ENCODE measurements around the gene TRIO. TPM values are rescaled to one million over a fixed set of nuclear protein-coding genes. Genes with fewer than 3 reads are reported as not detected.

TRIO gene
- total and polyA plus RNA-seq, 2 donors (not counting 3 experiments of a cell fraction or from before 2014, with no cell fraction given) = 82.9 to 248 TPM

DNA sequence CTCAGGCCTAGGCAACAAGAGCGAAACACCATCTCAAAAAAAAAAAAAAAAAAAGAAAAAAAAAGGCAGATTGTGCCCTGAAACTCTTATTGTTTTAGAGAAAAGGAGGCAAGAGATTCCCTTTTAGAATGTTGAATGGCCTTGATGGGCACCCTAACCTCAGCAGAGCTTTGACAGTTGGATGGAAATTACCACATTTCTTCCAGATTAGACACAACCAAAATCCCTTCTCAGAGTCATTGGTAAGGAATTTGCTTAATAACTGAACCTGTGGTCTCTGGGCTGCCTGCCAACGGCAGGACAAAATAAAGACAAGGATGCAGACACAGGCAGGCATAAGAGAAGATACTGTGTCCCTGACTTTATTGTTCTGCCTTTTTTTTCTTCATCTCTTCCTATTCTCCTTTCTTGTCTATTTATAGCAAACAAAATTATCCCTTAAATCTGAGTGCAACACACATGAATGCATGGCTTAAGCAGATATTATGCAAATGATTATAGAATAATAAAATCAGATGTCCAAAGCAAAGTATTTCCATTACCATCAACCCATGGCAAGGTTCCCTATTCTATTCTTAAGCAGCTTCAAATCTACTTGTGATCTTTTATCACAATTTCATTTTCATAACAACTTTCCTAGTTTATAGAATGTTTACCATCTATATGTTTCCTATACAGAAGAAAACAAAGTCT is 37.3 kb upstream of the TRIO start:
- Histone ChIP-seq H3K9ac (replicated peaks; ENCODE audit: extremely low read depth, insufficient read depth, low read length) (no peak overlapping the region), H2AFZ (ENCODE audit: low read depth, low read length) (no peak overlapping the region), H3K79me2 (ENCODE audit: control insufficient read depth, insufficient read depth, low read length) (no peaks in the 10 kb centered on the region), H3K9me1 (replicated peaks; ENCODE audit: control insufficient read depth, extremely low read depth, insufficient read depth, low read length) (no peaks in the 10 kb centered on the region), H3K9me3 (replicated peaks; ENCODE audit: control insufficient read depth, insufficient read depth, low read length) (no peaks in the 10 kb centered on the region), H3K27me3 (ENCODE audit: control insufficient read depth in 2 of 2, insufficient read depth in 2 of 2, low read length in 2 of 2) (no peaks in the 10 kb centered on the region), H3K4me1 (ENCODE audit: control insufficient read depth, extremely low read depth, insufficient read depth, low read length) (peaks cover 26% of the 10 kb centered on the region), H3K4me3 (replicated peaks in 1 of 3; ENCODE audit: insufficient read depth in 1 of 3, low read depth in 1 of 3, low read length in 3 of 3) (no peak overlapping the region), H3K27ac (ENCODE audit: insufficient read depth, low read depth, low read length) (peak overlapping the region; percentile 38), H3K36me3 (ENCODE audit: control insufficient read depth in 2 of 2, extremely low read depth in 1 of 2, insufficient read depth in 2 of 2, low read length in 2 of 2) (no peaks in the 10 kb centered on the region), H3K4me2 (ENCODE audit: insufficient read depth, low read length) (peak overlapping the region; percentile 5), H4K20me1 (replicated peaks; ENCODE audit: control insufficient read depth, extremely low read depth, insufficient read depth, low read length) (no peaks in the 10 kb centered on the region)
- dilution Hi-C loops (cut with MboI; ENCODE audit: extremely low pct_ligation_motif_present, low sequenced_read_pairs) (loop anchor here (25.0 kb wide), 1 partner anchor 119 kb away; no protein-coding TSS in a partner anchor), intact Hi-C loops (cut with micrococcal nuclease) (loop anchor here (5.0 kb wide), 3 partner anchors 96 to 236 kb away; no protein-coding TSS in a partner anchor)
- TF ChIP-seq POLR2AphosphoS5 (IDR thresholded peaks at IDR 0.05; ENCODE audit: insufficient read depth, low read depth, low read length) = peak; percentile 38
- TF ChIP-seq JUN (IDR thresholded peaks at IDR 0.05; ENCODE audit: borderline replicate concordance, insufficient read depth, insufficient read length, low read depth) = peak; percentile 77
- TF ChIP-seq FOS (IDR thresholded peaks at IDR 0.05; ENCODE audit: borderline replicate concordance, insufficient read depth, low read length) = peak; percentile 57
- TF ChIP-seq GATA2 (IDR thresholded peaks at IDR 0.05; ENCODE audit: insufficient read depth, insufficient read length, low read depth, low read length) = no peak
- FAIRE-seq (peak; percentile 85), DNase-seq (ENCODE audit: low read depth, low spot score) (peak; percentile 83)
- BruUV-seq (replicated peaks) = TSS peak; percentile 75
- ChIA-PET POLR2A (no interaction called here), CTCF (interaction anchor here (1.0 to 2.4 kb wide), 5 partner anchors 93 to 543 kb away, joined by 3 to 17 read pairs (median 3); no protein-coding TSS in a partner anchor)

GRCh38 chr5:14107536-14107935 is 35.6 kb upstream of the TRIO start:
- intact Hi-C loops (cut with micrococcal nuclease) (loop anchor here (5.0 kb wide), 3 partner anchors 95 to 235 kb away; no protein-coding TSS in a partner anchor), dilution Hi-C loops (cut with MboI; ENCODE audit: extremely low pct_ligation_motif_present, low sequenced_read_pairs) (loop anchor here (25.0 kb wide), 1 partner anchor 120 kb away; no protein-coding TSS in a partner anchor)
- FAIRE-seq = no peak
- H3K9me1 ChIP-seq (replicated peaks; ENCODE audit: control insufficient read depth, extremely low read depth, insufficient read depth, low read length) = no peaks in the 10 kb centered on the region
- H3K27ac ChIP-seq (ENCODE audit: insufficient read depth, low read depth, low read length) = no peak overlapping the region
- ChIA-PET CTCF (interaction anchor here (0.7 to 3.9 kb wide), 8 partner anchors 35 to 541 kb away, joined by 3 to 38 read pairs (median 4); partner anchors contain the start of gene TRIO), POLR2A (no interaction called here)
- H3K27me3 ChIP-seq (ENCODE audit: control insufficient read depth in 2 of 2, insufficient read depth in 2 of 2, low read length in 2 of 2) = no peaks in the 10 kb centered on the region
- BruUV-seq (replicated peaks) = no TSS peak
- H3K4me3 ChIP-seq (replicated peaks in 1 of 3; ENCODE audit: insufficient read depth in 1 of 3, low read depth in 1 of 3, low read length in 3 of 3) = no peak overlapping the region
- no peak overlapping the region for H3K4me2 ChIP-seq (ENCODE audit: insufficient read depth, low read length)
- DNase-seq (ENCODE audit: low read depth, low spot score) = no peak
- peak overlapping the region; percentile 9 for H2AFZ ChIP-seq (ENCODE audit: low read depth, low read length)
- H3K79me2 ChIP-seq (ENCODE audit: control insufficient read depth, insufficient read depth, low read length) = no peaks in the 10 kb centered on the region
- no peaks in the 10 kb centered on the region for H3K9me3 ChIP-seq (replicated peaks; ENCODE audit: control insufficient read depth, insufficient read depth, low read length)
- H3K4me1 ChIP-seq (ENCODE audit: control insufficient read depth, extremely low read depth, insufficient read depth, low read length) = peaks cover 26% of the 10 kb centered on the region
- TF ChIP-seq FOS (IDR thresholded peaks at IDR 0.05; ENCODE audit: borderline replicate concordance, insufficient read depth, low read length) (no peak), EZH2 (IDR thresholded peaks at IDR 0.05; ENCODE audit: borderline replicate concordance, low read depth, low read length, severe bottlenecking) (no peak), GATA2 (IDR thresholded peaks at IDR 0.05; ENCODE audit: insufficient read depth, insufficient read length, low read depth, low read length) (no peak), MYC (IDR thresholded peaks at IDR 0.05; ENCODE audit: low read depth, low read length) (no peak)
- TF ChIP-seq, protein P1, sequence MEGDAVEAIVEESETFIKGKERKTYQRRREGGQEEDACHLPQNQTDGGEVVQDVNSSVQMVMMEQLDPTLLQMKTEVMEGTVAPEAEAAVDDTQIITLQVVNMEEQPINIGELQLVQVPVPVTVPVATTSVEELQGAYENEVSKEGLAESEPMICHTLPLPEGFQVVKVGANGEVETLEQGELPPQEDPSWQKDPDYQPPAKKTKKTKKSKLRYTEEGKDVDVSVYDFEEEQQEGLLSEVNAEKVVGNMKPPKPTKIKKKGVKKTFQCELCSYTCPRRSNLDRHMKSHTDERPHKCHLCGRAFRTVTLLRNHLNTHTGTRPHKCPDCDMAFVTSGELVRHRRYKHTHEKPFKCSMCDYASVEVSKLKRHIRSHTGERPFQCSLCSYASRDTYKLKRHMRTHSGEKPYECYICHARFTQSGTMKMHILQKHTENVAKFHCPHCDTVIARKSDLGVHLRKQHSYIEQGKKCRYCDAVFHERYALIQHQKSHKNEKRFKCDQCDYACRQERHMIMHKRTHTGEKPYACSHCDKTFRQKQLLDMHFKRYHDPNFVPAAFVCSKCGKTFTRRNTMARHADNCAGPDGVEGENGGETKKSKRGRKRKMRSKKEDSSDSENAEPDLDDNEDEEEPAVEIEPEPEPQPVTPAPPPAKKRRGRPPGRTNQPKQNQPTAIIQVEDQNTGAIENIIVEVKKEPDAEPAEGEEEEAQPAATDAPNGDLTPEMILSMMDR (IDR thresholded peaks at IDR 0.05; ENCODE audit: extremely low read depth in 1 of 2, insufficient read depth in 1 of 2, low read depth in 1 of 2, low read length in 2 of 2) = no peak
- TF ChIP-seq, protein P2, sequence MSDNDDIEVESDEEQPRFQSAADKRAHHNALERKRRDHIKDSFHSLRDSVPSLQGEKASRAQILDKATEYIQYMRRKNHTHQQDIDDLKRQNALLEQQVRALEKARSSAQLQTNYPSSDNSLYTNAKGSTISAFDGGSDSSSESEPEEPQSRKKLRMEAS (IDR thresholded peaks at IDR 0.05; ENCODE audit: insufficient read depth, insufficient read length) = no peak
- no peaks in the 10 kb centered on the region for H4K20me1 ChIP-seq (replicated peaks; ENCODE audit: control insufficient read depth, extremely low read depth, insufficient read depth, low read length)
- no peaks in the 10 kb centered on the region for H3K36me3 ChIP-seq (ENCODE audit: control insufficient read depth in 2 of 2, extremely low read depth in 1 of 2, insufficient read depth in 2 of 2, low read length in 2 of 2)
- no peak overlapping the region for H3K9ac ChIP-seq (replicated peaks; ENCODE audit: extremely low read depth, insufficient read depth, low read length)
